ENCODE data around the gene STK11IP. TPM values are rescaled to one million over a fixed set of nuclear protein-coding genes. Genes with fewer than 3 reads are reported as not detected.

STK11IP gene
- total RNA-seq, 1 experiment from 2014 or later = 29.3 TPM

DNA sequence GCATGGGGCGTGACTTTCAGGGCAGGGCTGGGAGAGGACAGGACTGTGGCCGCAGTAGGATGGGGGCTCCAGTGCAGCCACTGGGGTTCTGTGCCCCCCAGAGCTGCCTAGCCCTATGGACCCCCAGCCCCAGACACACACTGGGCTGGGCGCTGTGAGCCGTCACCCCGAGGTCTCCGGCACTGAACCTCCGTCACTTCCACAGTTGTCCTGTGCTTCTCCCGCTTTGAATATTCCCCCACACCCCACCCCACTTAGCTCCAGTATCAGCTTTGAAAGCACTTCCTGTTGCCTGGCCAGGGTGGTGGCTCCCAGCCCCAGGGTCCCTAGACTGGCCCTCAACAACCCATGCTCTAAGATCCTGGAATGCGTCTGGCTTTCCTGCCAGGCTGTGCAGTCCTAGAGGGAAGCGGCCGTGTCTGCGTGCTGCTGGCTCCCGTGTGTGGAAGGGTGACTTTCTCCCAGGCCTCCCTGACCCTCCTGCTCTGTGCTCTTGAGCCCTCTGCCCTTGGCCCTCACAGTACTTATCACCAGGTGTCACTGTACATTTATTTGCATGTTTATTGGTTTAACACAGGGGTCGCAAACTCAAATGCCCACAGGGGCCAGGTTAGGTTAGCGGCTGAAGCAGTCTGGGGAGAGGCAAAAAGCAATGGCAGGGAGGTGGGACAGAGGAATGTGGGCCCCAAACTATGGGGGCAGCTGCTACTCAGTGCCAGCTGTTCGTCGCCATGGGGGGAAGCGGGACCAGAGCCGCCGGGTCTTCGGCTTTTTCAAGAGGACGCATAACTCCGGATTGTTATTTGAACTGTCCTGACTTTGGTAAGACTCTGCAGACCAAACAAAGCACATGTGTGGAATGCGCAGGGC is 36.2 kb upstream of the STK11IP start:
- intact Hi-C loops (cut with micrococcal nuclease; ENCODE audit: unreplicated experiment) = no loop called here
- CTCF ChIA-PET = interaction anchor here (0.9 to 1.7 kb wide), 5 partner anchors 11 to 128 kb away, joined by 3 to 8 read pairs (median 4); partner anchors contain the start of genes CHPF and TMEM198
- Mint-ChIP-seq H3K36me3 (ENCODE audit: insufficient read depth, unreplicated experiment) (peaks cover 14% of the 10 kb centered on the region), H3K9me3 (ENCODE audit: low read depth, unreplicated experiment) (no peaks in the 10 kb centered on the region), H3K4me1 (ENCODE audit: low read depth, unreplicated experiment) (no peaks in the 10 kb centered on the region), H3K4me3 (ENCODE audit: low read depth, unreplicated experiment) (no peak overlapping the region), H3K27ac (ENCODE audit: unreplicated experiment) (no peak overlapping the region), H3K27me3 (ENCODE audit: unreplicated experiment) (no peaks in the 10 kb centered on the region)
- no peak for DNase-seq
- no TSS peak for BruUV-seq (replicated peaks)
- TF ChIP-seq, protein P1, sequence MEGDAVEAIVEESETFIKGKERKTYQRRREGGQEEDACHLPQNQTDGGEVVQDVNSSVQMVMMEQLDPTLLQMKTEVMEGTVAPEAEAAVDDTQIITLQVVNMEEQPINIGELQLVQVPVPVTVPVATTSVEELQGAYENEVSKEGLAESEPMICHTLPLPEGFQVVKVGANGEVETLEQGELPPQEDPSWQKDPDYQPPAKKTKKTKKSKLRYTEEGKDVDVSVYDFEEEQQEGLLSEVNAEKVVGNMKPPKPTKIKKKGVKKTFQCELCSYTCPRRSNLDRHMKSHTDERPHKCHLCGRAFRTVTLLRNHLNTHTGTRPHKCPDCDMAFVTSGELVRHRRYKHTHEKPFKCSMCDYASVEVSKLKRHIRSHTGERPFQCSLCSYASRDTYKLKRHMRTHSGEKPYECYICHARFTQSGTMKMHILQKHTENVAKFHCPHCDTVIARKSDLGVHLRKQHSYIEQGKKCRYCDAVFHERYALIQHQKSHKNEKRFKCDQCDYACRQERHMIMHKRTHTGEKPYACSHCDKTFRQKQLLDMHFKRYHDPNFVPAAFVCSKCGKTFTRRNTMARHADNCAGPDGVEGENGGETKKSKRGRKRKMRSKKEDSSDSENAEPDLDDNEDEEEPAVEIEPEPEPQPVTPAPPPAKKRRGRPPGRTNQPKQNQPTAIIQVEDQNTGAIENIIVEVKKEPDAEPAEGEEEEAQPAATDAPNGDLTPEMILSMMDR (IDR thresholded peaks at IDR 0.05; ENCODE audit: unreplicated experiment) = no peak

DNA sequence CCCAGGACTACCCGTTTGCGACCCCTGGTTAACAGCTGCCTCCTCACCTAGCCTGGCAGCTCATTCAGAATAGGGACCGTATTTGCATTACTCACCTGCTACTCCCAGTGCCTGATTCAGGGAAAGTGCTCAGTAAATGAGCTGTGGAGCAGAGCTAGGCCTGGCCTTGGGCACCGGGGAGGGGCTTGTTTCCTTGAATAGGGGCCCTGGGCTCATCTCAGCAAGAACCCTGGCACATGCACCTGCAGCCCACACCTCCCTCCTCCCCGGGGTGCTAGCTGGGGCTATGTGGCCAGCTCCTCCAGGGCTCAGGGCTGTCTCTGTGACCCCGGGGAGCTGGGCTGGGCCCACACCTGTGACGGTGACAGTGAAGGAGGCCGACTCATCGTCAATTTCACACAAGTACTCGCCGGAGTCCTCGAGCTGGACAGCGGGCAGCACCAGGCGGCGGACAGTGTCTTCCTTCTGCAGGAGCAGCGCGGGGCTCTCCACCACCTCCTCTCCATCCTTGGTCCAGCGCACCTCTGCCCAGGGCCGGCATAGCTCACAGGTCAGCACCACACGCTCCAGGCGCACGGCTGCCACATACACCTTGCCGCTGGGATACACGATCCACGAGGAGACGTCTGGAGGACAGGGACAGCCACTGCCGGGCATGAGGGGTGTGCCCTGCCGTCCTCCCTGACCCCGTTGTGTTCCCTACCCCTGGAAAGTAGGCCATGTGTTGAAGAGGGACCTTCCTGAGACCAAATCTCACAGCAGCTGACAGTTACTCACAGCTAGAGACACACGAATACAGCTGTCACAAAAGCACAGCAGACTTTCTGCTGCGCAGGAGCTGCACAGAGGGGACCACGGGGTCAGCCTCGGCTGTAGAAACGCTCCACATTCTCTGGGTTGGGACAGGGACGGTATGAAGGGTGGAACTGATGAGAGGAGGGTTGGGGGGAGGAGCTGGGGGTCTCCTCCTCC is 35.3 kb upstream of the STK11IP start:
- CTCF ChIA-PET = interaction anchor here (0.7 kb wide), 1 partner anchor 10 kb away, joined by 3 read pairs; no protein-coding TSS in a partner anchor
- BruUV-seq (replicated peaks) = TSS peak; percentile 14
- intact Hi-C loops (cut with micrococcal nuclease; ENCODE audit: unreplicated experiment) = no loop called here
- Mint-ChIP-seq H3K27ac (ENCODE audit: unreplicated experiment) (no peak overlapping the region), H3K27me3 (ENCODE audit: unreplicated experiment) (no peaks in the 10 kb centered on the region), H3K36me3 (ENCODE audit: insufficient read depth, unreplicated experiment) (peaks cover 14% of the 10 kb centered on the region), H3K4me1 (ENCODE audit: low read depth, unreplicated experiment) (no peaks in the 10 kb centered on the region), H3K9me3 (ENCODE audit: low read depth, unreplicated experiment) (no peaks in the 10 kb centered on the region), H3K4me3 (ENCODE audit: low read depth, unreplicated experiment) (no peak overlapping the region)
- TF ChIP-seq, protein P1 (IDR thresholded peaks at IDR 0.05; ENCODE audit: unreplicated experiment) = no peak
- DNase-seq = no peak

DNA sequence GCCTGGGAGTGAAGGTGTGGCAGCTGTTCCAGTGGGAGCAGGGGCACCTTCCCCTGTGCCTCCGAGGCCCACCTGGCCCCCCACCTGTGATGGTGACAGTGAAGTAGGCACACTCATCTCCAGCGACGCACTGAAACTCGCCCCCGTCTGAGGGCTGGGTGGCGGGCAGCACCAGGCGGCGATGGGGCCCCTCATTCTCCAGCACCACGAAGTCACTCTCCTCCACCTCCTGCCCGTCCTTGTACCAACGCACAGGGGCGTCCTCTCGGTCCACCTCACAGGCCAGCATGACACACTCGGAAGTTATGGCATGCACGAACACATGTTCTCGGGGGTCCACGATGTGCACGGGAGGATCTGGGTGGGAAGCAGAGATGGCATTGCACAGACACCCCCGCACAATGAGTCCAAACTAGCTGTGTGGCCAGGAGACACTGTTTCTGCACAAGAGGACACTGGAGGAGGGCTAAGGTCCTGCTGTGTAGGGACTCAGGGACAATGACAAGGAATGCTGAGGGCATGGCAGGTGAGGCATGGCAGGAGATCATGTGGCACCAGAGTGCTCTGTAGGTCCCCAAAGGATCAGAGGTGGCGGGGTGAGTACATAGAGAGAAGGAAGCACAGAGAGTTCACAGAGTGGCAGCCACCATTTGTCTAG is 34.3 kb upstream of the STK11IP start:
- H3K9me3 Mint-ChIP-seq (ENCODE audit: low read depth, unreplicated experiment) = no peaks in the 10 kb centered on the region
- H3K4me1 Mint-ChIP-seq (ENCODE audit: low read depth, unreplicated experiment) = no peaks in the 10 kb centered on the region
- no peaks in the 10 kb centered on the region for H3K27me3 Mint-ChIP-seq (ENCODE audit: unreplicated experiment)
- no TSS peak for BruUV-seq (replicated peaks)
- H3K27ac Mint-ChIP-seq (ENCODE audit: unreplicated experiment) = peak overlapping the region; percentile 45
- TF ChIP-seq, protein P1 (IDR thresholded peaks at IDR 0.05; ENCODE audit: unreplicated experiment) = no peak
- CTCF ChIA-PET = no interaction called here
- no peak overlapping the region for H3K4me3 Mint-ChIP-seq (ENCODE audit: low read depth, unreplicated experiment)
- H3K36me3 Mint-ChIP-seq (ENCODE audit: insufficient read depth, unreplicated experiment) = peaks cover 18% of the 10 kb centered on the region
- DNase-seq = no peak
- intact Hi-C loops (cut with micrococcal nuclease; ENCODE audit: unreplicated experiment) = no loop called here
